ENCODE measurements around the gene SPINDOC.

Gene SPINDOC

GRCh38 chr11:63837739-63838138, 24.5 kb downstream of the SPINDOC start:
- CTCF ChIA-PET = interaction anchor here (0.6 to 9.3 kb wide), 45 partner anchors 8 to 359 kb away, joined by 3 to 129 read pairs (median 6); partner anchors contain the start of genes COX8A, NAA40, RCOR2 and RTN3
- DNase-seq (ENCODE audit: extremely low spot score) = no peak
- POLR2A ChIA-PET = no interaction called here

GRCh38 chr11:63838150-63838677, 25.0 kb downstream of the SPINDOC start:
- DNase-seq (ENCODE audit: extremely low spot score) = no peak
- no peak for TF ChIP-seq CTCF (IDR thresholded peaks at IDR 0.05; ENCODE audit: control extremely low read depth, extremely low read depth, low read depth, missing control alignments)
- ChIA-PET CTCF (interaction anchor here (0.6 to 9.3 kb wide), 40 partner anchors 9 to 957 kb away, joined by 3 to 129 read pairs (median 8); partner anchors contain the start of genes RCOR2, RTN3, SLC3A2 and SPINDOC), POLR2A (interaction anchor here (0.8 to 1.0 kb wide), 5 partner anchors 10 to 35 kb away, joined by 3 to 8 read pairs (median 4); no protein-coding TSS in a partner anchor)

More at GRCh38 chr11:63837739-63838138, 24.5 kb downstream of the SPINDOC start:
- TF ChIP-seq CTCF (IDR thresholded peaks at IDR 0.05; ENCODE audit: control extremely low read depth, extremely low read depth, low read depth, missing control alignments) = no peak

GRCh38 chr11:63838678-63839507, 25.6 kb downstream of the SPINDOC start, which contains the start of gene MARK2:
Gene MARK2 (plus strand): TSS chr11:63839110. CDS start chr11:63839507, 397 bp downstream.
- POLR2A ChIA-PET = interaction anchor here (0.8 to 1.0 kb wide), 5 partner anchors 9 to 35 kb away, joined by 3 to 8 read pairs (median 4); no protein-coding TSS in a partner anchor
- TF ChIP-seq CTCF (IDR thresholded peaks at IDR 0.05; ENCODE audit: control extremely low read depth, extremely low read depth, low read depth, missing control alignments) = no peak
- peak; percentile 98 for DNase-seq (ENCODE audit: extremely low spot score)
- CTCF ChIA-PET = interaction anchor here (0.6 to 9.3 kb wide), 30 partner anchors 8 to 958 kb away, joined by 3 to 129 read pairs (median 8); partner anchors contain the start of genes RTN3, SLC3A2, SPINDOC and ZFTA

- ChIA-PET POLR2A (interaction anchor here (1.0 kb wide), 1 partner anchor 16 kb away, joined by 3 read pairs; no protein-coding TSS in a partner anchor), CTCF (interaction anchor here (0.9 to 9.3 kb wide), 7 partner anchors 11 to 104 kb away, joined by 3 to 129 read pairs (median 8); no protein-coding TSS in a partner anchor)
- DNase-seq (ENCODE audit: extremely low spot score) = peak; percentile 32
- no peak for TF ChIP-seq CTCF (IDR thresholded peaks at IDR 0.05; ENCODE audit: control extremely low read depth, extremely low read depth, low read depth, missing control alignments)
These were observed 26.5 kb downstream of the SPINDOC start for GRCh38 chr11:63839508-63840355.

GRCh38 chr11:63840356-63841060, 27.3 kb downstream of the SPINDOC start:
- TF ChIP-seq CTCF (IDR thresholded peaks at IDR 0.05; ENCODE audit: control extremely low read depth, extremely low read depth, low read depth, missing control alignments) = no peak
- CTCF ChIA-PET = interaction anchor here (0.9 to 9.3 kb wide), 4 partner anchors 12 to 104 kb away, joined by 3 to 129 read pairs (median 49); no protein-coding TSS in a partner anchor
- DNase-seq (ENCODE audit: extremely low spot score) = no peak
- POLR2A ChIA-PET = interaction anchor here (1.0 kb wide), 1 partner anchor 15 kb away, joined by 3 read pairs; no protein-coding TSS in a partner anchor
